Activated CD4-positive, CD25-positive, alpha-beta regulatory T cell treated with anti-CD3 and anti-CD28 coated beads, Interleukin-2, amount 50 U/mL, for 24 hours (primary cell): Measurements from ENCODE around the gene TDRD7.
"Not testable (repeated sequence)": the region's sequence is repeated elsewhere in the genome, so short reads cannot be mapped to it uniquely, and the experiment has no call there.

ENCODE experiments used
- ATAC-seq, 2 donors: fragments of 150-1000 bp; cut with Tn5 transposase; one replicate each; pipeline ENCODE4 v1.10.0; 2021; ENCODE audit warnings: mild to moderate bottlenecking in 1 of 2, moderate library complexity in 1 of 2

The TDRD7 gene

DNA sequence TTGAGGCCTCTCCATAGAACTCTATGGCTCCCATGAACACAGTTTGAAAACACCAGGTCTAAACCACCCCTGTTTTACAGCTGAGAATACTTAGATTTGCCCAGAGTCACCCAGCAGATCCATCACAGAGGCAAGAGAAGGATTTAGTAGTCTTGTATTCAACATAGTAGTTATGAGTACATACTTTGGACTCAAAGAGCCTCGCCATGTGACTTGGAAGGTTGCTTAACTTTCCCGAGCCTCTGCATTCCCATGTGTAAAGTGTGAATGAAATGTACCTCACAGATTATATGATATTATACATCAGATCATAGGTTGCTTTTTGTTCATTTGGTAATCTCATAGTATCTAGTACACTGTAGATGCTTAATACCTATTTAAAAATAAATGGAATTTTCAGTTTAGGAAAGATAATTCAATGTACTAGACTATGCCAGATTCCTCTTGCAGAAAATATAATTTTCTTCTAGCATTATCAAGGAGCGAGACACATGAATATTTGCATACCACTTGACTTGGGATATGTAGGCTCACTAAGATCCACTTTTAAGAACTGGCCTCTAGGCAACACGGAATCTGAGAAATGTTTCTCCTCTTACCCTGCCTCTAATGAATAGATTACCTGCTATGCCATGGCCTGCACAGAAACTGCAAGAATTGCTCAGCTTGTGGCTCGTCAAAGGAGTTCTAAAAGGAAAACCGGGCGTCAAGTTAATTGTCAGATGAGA lies 18.6 kb downstream of the TDRD7 start:
- ATAC-seq, result no peak

DNA sequence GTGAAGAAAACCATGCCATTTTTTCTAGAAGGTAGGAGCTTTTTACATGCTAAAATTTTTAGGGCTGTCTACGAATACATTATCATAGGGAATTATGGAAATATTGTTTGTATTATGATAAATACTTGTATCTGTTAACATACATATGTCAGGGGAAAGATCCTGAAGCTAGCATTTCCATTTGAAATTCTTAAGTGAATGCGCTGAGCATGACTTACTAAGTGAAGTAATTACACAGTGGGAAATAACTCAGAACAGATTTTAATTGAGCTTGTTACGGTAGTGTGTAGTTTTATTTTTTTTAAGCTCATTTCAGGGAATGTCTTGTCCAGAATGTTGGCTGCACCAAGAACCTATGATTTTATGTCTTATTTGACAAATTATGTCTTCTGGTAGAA lies 19.1 kb downstream of the TDRD7 start:
- no peak for ATAC-seq

DNA sequence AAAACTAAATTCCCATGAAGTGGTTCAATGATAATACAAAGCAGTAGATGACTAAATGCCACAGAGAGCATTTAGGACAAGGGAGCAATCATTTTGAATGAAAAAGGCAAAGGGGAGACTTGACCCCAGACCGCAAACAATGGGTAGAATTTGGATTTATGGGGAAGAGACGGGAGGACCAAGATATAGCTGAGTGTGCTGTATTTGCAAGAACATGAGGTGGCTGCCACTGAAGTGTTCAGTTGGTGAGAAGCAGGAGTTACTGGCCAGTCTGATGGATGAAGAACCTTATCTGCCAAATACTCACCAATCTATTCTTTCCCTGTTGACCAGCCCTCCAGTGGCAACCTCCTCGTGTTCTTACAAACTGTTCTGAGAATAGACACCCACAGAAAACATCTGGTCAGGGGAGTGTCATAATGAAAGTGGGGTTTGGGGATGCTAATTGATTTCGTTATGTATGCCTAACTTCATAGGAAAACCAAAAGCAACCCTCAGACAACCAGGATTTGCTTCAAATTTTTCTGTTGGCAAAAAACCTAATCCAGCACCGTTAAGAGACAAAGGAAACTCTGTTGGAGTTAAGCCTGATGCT lies 19.8 kb downstream of the TDRD7 start:
- ATAC-seq, result no peak

DNA sequence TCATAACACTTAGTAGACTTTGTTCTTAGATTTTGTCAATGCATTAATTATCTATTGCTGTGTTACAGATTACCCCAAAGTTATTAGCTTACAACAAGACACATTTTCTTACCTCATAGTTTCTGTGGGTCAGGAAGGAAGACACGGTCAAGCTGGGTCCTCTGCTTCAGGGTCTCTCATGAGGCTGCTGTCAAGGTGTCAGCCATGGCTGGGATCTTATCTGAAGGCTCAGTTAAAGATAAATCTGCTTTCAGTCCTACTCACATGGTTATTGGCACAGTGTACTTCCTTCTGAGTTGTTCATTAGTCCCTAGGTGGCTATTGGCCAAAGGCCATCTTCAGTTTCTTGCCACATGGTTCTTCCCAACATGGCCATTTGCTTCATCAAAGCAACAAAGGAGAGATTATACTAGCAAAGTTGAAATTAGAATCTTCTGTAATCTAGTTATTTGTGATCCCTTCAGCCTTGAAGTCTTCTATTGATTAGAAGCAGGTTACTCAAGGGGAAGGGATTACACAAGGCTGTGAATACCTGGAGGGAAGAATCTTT lies 25.2 kb downstream of the TDRD7 start:
- ATAC-seq, result no peak

DNA sequence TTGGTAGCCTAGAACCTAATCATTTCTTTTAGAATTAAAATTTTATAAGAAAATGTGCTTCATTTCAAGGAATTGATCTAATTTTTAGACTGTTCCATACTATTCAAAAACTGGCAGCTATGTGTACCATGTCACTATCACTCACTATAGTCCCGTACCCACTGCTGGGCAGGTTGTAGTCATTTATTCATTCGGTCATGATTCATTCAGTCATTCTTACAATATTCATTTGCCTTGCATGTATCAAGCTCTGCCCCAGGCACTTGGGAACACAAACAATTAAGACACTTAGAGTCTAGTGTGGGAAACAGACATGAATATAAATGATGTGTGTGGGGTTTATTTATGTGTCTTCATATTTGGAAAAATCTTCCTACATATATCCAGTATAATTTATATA lies 26.4 kb downstream of the TDRD7 start:
- ATAC-seq, result no peak

DNA sequence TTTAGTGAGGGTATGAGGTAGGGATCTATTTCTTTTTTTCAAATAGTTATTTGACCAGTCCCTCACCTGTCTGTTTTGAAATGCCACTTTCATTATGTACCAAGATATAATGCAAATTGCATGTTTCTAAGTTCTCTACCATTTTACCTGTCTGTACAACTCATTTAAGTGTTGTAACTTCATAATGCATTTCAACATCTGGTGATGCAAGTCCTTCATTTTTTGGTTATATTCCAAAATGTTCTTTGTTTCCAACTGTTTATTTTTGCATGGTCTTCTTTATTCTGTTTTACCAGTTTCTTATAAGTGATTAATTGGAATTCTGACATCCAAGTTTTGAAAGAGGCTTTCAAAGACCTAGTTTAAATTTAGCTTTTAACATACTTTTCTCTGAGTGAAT lies 26.8 kb downstream of the TDRD7 start:
- ATAC-seq, result no peak

DNA sequence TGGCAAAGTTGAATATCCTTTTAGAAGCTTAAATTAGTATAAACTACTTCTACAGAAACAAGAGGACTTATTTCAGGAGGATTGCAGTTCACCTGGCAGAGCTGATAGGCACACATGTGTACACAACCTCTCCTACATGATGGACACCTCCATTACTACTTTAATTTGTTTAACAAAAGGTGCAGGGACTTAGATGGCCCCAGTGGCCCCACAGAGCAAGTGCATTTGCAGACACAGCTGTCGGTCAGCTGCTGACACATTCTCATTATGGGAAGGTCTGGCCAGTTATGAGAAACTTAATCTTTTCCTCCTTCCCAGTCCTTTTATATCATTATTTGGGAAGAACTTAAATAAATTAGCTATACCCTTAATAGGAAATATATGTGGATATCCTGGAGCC lies 28.3 kb downstream of the TDRD7 start:
- no peak for ATAC-seq

DNA sequence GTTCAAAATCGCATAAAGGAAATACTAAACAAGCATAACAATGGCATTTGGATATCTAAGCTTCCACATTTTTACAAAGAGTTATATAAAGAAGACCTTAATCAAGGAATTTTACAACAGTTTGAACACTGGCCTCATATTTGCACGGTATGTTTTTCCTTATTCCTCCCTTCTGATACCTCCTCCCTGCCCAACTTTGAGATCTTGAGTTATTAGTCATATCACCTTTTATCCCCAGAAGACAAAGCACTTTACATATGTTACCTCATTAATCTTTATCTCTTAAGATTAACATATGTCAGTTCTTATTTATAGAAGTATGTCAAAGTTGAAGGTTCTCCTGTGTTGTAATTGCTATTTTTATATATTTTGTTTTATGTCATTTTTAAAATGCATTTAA lies 29.8 kb downstream of the TDRD7 start:
- ATAC-seq, result no peak

DNA sequence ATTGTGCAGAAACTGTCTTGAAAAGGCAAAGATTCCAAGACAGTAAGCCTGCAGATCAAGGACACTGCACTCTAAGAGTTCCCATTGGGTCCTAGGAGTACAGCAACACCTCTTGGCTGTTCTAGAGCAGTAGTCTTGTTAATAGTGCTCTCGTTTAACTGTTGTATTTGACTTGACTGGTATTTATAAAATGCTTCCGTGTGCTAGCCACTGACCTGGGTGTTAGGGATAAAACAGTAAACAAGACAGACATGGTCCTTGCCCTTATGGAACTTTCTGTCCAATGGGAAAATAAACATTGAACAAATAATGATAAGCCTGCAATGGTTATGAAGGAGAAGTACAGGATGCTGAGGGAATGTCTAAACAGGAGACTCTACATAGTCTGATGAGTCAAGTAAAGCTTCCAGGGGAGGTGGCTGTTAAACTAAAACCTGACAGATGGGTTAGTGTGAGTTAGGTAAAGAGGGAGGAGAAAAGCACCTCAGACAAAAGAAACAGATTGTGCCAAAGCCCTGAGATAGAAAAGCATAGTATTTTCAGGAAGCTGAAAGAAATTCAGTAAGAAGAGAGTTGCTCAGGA lies 33.3 kb downstream of the TDRD7 start:
- no peak for ATAC-seq

DNA sequence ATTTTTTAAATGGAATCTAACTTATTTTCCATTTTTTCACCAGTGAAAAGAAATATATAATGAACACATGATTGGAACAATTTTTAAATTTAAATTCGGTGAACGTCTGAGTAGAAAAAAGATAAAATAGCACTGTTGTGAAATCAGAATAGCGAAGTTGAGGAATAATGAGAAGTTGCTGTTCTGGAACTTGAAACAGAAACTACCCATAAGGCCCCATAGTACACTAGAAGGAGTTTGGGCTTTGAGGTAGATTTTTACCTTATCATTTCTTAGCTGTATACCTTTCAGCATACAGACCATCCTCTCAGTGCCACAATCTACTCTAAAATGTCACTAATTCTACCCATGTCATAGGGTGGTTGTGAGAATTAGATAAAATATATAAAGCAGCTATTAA lies 35.1 kb downstream of the TDRD7 start:
- no peak for ATAC-seq

DNA sequence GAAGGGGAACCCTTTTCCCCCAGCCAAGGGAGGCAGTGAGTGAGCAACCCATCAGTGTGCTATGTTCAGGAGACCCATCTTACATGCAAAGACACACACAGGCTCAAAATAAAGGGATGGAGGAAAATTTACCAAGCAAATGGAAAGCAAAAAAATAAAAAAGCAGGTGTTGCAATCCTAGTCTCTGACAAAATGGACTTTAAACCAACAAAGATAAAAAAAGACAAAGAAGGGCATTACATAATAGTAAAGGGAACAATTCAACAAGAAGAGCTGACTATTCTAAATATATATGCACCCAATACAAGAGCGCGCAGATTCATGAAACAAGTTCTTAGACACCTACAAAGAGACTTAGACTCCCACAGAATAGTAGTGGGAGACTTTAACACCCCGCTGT lies 41.7 kb downstream of the TDRD7 start:
- ATAC-seq, result not testable (repeated sequence)

DNA sequence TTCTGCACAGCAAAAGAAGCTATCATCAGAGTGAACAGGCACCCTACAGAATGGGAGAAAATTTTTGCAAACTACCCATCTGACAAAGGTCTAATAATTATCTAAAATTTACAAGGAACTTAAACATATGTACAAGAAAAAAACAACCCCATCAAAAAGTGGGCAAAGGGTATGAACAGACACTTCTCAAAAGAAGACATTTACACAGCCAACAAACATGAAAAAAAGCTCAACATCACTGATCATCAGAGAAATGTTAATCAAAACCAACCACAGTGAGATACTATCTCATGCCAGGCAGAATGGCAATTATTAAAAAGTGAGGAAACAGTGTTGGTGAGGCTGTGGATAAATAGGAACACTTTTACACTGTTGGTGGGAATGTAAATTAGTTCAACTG lies 44.9 kb downstream of the TDRD7 start:
- not testable (repeated sequence) for ATAC-seq

DNA sequence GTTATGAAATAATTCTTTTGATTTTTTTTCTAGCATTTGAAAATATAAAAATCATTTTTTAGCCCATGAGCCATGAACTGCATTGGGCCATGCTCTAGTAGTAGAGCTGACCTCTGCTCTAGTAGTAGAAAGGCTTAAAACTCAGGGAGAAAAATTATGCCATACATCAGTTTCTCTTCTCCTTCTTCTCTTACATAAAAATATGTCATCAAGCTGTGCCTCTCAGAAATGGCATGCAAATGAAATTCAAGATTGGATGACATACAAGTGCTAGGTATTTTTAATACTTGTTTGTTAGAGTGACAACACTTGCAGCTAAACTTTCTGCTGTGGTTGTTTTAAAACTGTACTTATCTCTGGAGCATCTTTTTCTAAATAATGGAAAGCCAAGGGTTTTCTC lies 47.4 kb downstream of the TDRD7 start:
- ATAC-seq, result no peak

DNA sequence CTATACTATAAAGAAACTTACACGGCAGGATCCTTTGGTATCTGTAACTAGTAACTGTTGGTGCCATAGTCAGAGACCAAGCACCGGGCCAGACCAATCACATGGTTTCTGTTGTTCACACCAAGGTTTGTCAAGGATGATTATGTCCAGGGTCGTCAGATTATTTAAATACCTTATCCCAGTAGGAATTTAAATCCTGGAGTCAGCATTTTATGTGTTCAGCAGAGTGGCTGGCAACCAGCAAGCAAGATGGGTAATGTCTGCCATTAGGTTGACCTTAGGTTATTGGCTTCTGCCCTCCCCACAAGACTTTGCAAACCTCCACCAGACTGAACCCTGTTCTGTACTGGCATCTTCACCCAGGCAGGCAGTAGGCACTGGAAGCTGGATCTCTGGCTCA lies 50.3 kb downstream of the TDRD7 start:
- ATAC-seq, result no peak

DNA sequence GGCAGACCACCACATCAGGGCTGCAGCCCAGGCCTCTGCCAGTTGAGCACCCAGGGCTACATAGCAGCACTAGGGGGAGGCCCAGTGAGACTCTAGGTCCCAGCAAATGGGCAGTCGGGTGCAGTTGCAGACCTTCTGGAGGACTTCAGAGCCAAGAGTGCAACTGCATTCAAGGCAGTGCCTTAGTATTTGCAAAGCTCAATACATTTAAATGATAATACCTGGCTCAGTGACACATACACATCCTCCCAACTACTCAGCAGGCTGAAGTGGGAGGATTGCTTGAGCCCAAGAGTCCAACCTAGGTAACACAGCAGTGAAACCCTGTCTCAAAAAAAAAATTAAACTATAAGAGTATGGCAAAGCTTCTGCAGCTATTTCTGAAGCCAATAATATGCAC lies 51.0 kb downstream of the TDRD7 start:
- ATAC-seq, result no peak

DNA sequence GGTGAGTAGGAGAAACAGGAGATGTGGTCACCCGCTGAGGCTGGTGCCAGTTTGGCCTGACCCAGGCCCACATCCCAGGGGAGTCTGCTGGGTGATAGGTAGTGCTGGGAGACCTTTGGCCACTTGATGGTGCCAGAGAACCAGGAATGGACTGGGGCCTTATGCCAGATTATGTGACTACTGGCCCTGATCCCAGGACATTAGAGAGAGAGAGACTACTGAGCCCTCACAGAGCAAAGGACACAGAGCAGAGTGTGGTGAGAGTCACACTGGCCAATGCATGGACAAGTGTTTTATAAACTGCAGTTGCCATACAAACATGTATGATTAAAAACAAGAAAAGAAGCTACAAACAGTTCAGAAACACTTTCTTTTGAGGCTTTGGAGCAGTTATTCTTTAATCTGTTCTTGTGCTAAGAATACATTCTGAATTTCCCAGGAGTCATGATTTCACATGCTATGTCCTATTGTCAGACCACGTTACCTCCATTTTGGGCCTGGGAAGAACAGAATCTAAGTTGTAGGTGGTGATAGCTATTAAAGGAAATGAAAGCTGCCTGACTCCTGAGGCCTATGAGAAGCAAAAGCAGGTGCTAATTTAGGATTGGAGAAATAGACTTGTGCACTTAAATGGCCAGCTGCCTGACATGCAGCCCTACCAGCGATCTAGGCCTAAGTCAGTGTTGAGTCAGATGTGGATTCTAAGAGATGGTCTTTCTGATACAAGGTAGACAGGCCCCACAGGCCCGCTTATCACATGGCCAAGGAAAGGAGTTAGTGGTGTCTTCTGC lies 57.0 kb downstream of the TDRD7 start:
- ATAC-seq, result peak; percentile 60 to 63

DNA sequence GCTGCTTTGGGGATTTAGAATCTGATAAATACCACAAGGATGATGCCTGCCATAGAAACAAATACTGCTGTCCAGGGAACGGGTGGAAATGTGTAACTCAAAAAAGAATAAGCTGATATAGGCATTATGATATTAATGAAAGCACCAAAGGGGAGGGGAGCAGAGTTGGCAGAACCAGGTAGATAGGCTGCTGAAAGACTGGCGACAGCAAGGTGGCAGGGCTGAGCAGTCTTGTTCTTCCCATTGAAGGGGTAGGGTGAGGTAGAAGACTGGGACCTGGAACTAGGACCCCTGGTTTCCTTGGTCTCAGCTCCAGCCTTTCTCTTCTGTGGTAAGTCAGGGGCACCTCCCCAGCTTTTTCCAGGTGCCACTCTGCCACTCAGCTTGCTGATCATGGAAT lies 58.2 kb downstream of the TDRD7 start:
- no peak for ATAC-seq

DNA sequence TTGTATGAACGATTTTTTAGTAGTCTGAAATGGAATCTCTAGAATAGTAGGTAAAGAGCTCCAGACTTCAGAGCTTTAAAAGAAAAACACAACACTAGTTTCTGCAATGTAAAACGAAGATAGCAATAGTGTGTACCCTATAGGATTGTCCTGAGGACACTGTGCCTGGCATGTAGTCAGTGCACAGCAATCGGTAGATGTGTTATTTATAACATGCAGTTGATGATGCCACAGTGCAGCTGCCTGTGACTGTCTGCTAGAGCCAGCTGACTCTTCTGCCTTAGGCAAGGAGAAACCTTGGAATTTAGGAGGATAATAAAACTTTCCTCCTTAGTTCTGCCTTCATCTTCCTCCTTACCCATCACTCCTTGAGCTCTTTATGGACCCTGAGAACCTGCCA lies 61.8 kb downstream of the TDRD7 start:
- no peak for ATAC-seq

DNA sequence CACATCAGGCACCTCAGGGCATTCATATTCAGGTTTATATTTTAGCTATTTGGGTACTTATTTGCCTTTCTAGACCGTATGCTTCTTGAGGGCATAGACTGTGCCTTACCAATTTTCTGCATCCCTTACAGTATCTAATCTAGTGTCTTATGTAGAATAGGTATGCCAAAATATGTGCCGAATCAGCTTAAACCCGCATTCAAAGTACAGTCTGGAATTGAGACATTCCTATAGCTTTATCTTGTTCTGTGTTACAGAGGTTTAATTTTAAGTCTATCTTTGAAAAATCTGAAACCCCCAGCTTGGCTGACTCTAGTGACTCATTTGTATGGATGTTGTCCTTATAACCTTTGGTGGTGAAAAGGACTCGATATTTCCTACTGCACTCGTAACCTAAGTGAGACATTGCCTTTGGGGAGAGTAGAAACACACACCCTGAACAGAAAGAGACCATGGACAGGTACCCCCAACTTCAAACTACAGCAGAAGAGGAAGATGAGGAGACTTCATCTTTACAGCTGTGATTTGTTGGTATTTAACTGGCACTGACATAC lies 62.6 kb downstream of the TDRD7 start:
- ATAC-seq, result no peak

DNA sequence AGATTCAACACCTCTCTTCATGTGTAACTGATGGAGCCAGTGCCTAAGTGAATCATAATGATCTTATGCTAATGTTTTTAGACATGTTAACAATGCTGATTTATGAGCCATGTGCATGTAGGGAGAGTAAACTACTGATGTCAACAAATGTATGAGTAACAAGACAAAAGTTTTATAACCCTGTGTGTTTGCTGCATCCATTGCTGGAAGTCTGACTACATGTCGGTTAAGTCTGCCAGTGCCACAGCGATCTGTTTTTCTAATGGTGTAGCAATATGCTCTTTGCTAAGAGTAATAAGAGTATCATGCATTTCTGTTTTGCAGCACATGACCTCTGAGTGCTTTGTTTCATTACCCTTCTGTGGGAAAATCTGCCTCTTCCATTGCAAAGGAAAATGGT lies 63.2 kb downstream of the TDRD7 start:
- ATAC-seq, result no peak

DNA sequence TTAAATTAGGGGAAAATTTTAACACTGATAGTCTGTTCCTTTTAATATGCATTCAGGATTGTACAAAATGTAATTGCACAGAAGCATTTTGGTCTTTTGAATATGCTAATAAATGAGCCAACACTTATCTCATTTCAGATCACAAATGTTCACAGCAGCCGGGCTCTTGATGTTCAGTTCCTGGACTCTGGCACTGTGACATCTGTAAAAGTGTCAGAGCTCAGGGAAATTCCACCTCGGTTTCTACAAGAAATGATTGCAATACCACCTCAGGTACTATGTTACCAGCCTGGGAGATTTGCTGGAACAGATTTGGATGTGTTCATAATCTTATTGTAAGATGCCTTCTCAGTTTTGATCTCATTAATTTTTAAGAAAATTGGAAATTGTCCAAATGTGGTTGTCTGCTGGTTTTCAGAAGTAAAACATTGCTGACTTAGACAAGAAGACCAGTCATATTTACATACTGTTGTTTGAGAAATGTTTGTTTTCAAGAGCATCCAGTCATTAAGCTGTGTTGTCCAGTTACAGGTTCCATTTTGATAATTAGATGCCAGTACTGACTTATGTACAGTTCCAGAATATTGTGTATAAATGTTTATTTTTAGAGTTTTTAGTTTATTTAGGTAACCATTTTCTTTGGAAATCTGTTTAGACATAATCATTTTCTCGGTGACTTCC lies 66.5 kb downstream of the TDRD7 start:
- no peak for ATAC-seq

DNA sequence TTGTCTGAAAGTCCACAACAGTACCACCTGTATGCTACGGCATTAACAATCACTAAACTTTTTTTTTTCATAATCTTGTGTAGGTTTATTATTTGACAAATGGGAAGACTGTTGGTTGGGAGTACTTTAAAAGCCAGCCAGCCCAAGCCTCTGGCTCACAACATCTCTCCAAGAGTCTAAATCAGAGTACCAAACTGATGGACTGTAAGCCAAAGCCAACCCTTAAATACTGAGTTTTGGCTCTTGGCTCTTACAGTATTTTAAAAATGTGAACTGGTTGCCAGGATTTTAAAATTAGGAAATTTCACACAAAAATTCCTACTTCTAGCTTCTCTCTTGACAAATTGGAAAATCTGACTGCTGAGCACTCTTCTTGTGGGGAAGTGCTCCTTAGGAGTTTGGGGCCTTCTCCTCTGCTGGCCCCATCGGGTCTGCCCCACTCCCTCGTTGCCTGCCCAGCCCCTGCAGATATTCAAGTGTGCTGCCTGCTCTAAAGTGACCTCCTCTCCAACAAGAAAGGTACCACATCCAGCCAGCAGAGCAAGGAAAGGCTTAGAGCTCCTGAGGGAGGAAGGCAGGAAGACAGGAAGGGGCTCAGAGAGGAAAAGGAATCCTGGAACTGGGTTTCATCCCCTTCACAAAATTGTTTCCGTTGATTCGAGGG lies 67.7 kb downstream of the TDRD7 start:
- ATAC-seq, result no peak
